ENCODE data around the gene EEF1B2.
"Not testable (repeated sequence)": the region's sequence is repeated elsewhere in the genome, so short reads cannot be mapped to it uniquely, and the experiment has no call there.

The EEF1B2 gene

DNA sequence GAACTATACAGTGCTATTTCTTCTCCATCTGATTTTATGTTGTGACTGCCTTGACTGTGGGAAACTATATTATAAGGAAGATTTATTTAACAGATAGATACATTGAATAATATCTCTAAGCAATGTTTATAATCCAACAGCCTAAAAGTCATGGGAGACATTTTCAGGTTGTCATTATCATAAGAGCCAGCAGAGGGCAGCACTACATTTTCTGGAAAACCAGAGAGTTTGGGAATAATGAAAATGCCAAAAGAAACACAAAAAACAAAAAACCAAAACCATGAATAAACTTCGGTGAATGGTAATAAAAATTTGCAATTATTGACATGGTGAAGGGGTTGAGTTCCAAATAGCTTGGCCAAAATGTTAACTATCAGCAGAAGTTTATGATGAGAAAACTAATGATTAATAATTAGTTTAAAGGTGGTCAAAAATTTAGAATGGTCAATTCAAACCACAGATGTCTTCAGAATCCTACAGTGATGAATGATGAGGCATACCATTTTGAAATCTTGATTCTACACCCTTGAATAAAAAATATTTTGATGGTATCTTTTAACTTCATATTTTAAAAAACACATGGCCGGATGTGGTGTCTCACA lies 4.7 kb downstream of the EEF1B2 start:
- DNase-seq (ENCODE audit: low read depth in 2 of 2, low spot score in 1 of 2), result no peak

DNA sequence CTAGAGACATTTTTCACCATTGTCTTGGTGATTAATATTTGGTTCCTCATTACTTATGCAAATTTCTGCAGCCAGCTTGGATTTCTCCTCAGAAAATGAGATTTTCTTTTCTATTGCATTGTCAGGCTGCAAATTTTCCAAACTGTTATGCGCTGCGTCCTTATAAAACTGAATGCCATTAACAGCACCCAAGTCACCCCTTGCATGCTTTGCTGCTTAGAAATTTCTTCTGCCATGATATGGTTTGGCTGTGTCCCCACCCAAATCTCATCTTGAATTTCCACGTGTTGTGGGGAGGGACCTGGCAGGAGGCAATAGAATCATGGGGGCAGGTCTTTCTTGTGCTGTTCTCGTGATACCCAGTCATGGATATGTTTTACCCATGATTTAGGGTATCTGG lies 8.5 kb downstream of the EEF1B2 start:
- DNase-seq (ENCODE audit: low read depth in 2 of 2, low spot score in 1 of 2), result not testable (repeated sequence)

DNA sequence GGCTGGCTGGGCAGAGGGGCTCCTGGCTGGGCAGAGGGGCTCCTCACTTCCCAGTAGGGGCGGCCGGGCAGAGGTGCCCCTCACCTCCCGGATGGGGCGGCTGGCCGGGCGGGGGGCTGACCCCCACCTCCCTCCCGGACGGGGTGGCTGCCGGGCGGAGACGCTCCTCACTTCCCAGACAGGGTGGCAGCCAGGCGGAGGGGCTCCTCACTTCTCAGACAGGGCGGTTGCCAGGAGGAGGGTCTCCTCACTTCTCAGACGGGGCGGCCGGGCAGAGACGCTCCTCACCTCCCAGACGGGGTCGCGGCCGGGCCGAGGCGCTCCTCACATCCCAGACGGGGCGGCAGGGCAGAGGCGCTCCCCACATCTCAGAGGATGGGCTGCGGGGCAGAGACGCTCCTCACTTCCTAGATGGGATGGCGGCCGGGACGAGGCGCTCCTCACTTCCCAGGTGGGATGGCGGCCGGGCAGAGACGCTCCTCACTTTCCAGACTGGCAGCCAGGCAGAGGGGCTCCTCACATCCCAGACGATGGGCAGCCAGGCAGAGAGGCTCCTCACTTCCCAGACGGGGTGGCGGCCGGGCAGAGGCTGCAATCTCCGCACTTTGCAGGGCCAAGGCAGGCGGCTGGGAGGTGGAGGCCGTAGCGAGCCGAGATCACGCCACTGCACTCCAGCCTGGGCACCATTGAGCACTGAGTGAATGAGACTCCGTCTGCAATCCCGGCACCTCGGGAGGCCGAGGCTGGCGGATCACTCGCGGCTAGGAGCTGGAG lies 12.1 kb downstream of the EEF1B2 start:
- DNase-seq (ENCODE audit: low read depth in 2 of 2, low spot score in 1 of 2), result not testable (repeated sequence)

DNA sequence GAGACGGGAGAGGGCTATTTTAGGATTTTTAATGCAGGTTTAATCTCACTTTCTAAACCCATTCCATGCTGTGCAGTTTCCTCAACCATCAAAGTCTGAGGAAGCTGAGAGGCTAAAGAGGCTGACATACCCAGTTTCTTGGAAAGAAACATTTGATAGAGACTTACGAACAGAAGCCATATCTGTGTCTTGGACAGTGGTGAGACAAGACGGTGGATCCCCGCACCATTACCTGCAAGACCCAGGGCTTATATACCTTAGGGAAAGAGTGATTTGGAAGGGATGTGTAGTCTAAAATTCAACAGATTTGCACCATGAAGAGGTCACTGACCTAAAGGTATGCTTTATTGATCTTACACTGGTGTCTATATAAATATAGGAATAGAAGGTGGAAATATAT lies 13.5 kb downstream of the EEF1B2 start:
- DNase-seq (ENCODE audit: low read depth in 2 of 2, low spot score in 1 of 2), result no peak

DNA sequence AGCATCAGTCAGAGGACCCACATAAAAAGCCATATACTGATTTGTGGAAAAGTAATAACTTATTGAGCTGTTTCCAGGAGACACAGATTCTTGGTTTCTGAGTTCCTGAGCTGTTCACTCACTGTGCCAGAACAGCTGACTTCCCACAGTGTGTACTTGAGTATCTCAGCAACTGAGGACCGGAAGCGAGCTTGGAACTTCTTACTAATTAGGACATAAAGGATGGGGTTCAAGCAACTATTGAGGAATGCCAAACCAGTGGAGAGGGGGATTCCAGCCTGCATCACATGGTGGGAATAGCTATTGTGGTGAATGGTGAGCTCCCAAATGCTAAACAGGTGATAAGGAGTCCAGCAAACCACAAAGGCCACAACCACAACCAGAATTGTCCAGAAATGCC lies 16.4 kb downstream of the EEF1B2 start:
- no peak for DNase-seq (ENCODE audit: low read depth in 2 of 2, low spot score in 1 of 2)

DNA sequence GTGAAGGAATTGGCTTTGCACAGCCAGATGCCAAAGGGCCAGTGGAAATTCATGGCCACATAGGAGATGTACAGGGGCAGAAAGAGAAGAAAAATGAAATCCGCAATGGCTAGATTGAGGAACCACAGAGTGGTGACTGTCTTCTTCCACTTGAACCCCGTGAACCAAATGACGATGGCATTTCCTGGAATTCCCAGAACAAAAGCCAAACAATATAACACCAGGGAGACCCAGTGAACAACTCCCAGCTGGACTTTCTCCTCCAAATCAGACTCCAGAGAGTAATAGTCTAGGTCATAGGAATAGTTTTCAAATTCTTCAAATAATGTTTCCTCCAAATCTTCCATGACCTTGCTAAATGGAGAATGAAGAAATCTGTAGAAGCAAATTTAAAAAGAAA lies 17.2 kb downstream of the EEF1B2 start:
- DNase-seq (ENCODE audit: low read depth in 2 of 2, low spot score in 1 of 2), result no peak

DNA sequence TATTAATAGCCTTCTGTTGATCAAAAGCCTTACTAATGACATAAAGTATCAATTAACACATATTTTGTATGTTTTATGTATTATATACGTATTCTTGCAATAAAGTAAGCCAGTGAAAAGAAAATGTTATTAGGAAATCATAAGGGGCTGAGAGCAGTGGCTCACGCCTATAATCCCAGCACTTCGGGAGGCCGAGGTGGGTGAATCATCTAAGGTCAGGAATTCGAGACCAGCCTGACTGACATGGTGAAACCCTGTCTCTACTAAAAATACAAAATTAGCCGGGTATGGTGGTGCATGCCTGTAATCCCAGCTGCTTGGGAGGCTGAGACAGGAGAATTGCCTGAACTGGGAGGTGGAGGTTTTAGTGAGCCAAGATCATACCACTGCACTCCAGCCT lies 21.8 kb downstream of the EEF1B2 start:
- not testable (repeated sequence) for DNase-seq (ENCODE audit: low read depth in 2 of 2, low spot score in 1 of 2)

DNA sequence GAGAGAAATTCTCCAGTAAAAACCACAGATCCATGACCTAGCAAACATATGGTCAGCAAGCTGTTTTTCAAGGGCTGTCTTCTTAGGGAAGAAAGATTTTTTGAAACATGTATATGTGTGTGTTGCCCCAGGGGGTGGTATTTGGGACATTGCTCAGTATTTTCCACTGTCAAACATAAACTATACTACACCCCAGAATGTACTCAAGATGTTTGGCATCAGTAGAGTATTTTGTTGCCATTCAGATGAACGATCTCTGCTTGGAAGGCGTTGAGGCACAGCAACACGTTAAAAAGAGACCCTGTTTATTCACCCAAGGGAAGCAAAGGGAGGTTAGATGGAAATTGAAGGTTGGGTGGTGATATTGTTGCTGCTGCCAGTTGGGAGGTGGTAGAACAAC lies 30.0 kb downstream of the EEF1B2 start:
- DNase-seq (ENCODE audit: low read depth in 2 of 2, low spot score in 1 of 2), result no peak

DNA sequence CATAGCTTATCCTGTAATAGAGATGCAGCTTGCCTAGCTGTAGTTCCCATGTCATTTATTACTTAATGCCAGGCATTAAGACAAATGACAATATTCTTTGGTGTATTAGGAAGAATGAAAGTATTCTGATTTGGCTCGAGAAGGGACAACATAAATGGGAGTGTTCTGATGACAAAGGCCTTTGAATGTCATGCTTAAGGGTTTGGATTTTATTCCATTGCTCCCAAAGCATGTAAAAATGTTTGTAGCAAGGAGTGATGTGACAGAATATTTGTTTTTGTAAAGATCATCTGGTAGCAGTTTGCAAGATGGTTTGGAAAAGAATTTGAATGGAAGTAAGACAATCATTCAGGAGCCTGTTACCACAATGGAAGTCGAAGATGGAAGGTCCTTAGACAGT lies 30.4 kb downstream of the EEF1B2 start:
- DNase-seq (ENCODE audit: low read depth in 2 of 2, low spot score in 1 of 2), result no peak

DNA sequence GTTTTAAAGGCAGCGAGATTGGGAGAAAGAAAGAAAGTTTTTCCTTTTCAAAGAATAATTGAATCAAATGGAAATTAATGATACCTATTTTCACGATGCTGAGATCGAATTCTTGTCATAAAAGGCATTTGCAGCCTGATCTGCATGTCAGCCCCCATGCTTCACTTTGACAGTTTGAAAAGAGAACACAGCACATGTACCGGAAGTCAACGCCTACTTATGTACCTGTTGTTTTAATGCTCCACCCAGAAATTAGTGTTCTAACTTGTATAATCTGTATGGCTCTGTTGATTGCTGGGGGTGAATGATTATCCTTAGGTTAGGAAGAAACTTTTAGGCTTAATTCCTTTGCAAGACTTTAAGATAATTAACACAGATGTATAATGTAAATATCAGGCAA lies 31.0 kb downstream of the EEF1B2 start:
- DNase-seq (ENCODE audit: low read depth in 2 of 2, low spot score in 1 of 2), result no peak

DNA sequence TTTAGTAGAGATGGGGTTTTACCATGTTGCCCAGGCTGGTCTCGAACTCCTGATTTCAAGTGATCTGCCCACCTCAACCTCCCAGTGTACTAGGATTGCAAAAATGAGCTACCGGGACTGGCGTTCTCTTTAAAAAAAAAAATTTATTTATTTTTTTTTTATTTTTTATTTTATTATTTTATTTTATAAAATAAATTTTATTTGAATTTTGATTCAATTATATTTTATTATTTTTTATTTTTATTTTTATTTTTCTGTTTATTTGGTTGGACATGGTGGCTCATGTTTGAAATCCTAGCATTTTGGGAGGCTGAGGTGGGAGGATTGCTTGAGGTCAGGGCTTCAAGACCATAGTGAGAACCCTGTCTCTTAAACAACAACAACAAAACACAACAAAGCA lies 32.5 kb downstream of the EEF1B2 start:
- DNase-seq (ENCODE audit: low read depth in 2 of 2, low spot score in 1 of 2), result no peak

DNA sequence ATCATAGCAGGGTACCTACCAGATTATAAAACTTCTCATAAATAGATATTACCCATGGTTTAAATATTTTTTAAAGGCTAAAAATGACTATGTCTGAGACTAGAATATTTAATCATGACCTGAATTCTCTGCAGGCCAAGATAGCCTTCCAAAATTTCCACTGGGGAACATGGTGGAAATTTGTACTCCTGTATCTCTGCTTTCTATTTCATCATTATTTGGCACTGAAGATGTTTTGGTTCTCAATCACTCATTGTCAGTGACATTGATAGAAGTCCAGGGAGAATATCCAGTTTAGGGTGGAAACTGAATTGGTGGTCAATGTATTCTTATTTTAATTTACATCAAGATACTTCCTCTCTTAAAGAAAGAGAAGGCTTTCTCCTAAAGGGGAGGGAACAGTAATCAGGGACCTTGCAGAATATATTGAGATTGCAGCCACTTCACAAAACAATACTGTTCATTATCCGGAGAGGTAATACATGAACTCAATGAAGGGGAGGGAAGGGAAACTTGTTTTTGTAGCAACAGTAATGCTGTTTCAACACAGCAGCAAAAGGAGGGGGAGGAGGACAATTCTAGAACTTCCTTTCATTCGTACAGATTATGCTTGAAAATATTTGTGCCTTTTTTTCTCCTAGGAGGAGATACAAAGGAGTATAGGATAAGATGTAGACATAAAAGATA lies 34.1 kb downstream of the EEF1B2 start:
- DNase-seq (ENCODE audit: low read depth in 2 of 2, low spot score in 1 of 2), result no peak

DNA sequence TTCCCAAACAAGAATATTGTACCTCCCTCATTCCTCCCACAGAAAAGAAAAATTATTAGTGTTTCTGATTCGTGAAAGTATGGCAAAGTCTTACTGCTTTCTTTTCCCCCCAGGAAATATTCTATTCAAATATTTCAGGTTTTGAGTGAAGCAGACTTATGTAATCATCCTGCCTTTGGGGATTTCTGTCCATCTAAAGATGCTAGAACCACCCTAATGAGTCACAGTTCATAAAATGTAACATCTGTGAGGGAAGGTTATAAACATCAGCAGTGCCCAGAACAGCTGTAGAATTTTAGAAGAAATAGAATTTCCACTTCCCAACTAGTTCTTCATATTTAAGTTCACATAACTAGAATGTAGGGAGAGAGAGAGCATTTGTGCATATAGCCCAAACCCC lies 39.0 kb downstream of the EEF1B2 start:
- DNase-seq (ENCODE audit: low read depth in 2 of 2, low spot score in 1 of 2), result no peak

DNA sequence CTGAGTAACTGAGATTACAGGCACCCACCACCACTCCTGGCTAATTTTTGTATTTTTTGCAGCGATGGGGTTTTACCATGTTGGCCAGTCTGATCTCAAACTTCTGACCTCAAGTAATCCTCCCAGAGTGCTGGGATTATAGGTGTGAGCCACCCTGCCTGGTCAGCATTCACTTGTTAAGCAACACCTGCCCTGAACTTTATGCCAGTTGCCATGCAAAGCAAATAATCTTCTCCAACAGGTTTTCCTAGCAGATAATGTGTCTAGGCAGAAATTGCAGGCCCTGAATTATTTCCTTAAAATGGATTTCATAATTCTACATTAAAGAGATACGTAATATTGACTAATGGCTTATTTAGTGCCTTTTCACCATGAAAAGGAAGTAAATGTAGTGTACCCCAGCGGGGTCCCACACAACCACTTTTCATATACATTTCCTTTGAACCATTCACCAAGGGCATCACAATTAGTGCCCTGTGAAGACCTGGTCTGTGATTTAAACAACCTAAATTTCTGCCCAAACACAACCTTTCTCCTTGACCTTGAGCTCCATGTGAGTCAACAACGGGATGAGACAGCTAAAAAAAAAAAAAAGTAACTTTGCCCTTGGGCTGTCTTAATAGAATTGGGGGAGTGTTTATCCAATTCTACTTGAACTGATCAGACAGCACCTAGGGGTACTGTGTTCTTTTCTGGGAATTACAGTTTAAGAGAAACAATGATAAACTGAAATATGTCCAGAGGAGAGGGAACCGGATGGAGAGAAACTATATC lies 41.6 kb downstream of the EEF1B2 start:
- no peak for DNase-seq (ENCODE audit: low read depth in 2 of 2, low spot score in 1 of 2)

DNA sequence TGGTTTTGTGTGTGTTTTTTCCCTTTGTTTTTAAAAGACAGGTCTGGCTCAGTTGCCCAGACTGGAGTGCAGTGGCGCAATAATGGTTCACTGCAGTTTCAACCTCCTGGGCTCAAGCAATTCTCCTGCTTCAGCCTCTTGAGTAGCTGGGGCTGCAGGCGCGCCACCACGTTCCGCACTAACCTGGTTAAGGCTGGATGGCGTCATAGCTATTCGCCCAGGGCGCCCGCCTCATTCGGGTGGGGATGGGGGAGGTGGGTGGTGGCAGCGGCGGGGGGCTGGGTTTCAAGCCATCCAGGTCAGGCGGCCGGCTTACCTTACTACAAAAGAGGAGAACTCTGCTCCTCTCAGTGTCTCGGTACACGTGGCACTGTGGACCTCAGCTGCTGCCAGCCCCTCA lies 42.8 kb downstream of the EEF1B2 start:
- no peak for DNase-seq (ENCODE audit: low read depth in 2 of 2, low spot score in 1 of 2)

DNA sequence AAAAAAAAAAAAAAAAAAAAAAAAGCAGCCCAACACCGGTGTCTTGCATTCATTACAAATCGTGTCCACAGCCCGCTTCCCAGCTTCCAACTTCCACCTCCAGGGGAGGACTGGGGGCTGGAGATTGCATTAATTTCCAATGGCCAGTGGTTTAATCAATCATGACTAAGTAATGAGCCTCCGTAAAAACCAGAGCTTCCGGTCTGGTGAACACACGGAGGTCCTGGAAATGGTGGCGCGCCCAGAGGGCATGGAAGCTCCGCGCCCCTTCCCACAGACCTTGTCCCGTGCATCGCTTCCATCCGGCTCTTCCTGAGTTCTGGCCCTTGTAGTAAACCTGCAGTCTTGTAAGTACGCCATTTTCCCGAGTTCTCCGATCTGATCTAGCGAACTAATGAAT lies 43.6 kb downstream of the EEF1B2 start:
- no peak for DNase-seq (ENCODE audit: low read depth in 2 of 2, low spot score in 1 of 2)

DNA sequence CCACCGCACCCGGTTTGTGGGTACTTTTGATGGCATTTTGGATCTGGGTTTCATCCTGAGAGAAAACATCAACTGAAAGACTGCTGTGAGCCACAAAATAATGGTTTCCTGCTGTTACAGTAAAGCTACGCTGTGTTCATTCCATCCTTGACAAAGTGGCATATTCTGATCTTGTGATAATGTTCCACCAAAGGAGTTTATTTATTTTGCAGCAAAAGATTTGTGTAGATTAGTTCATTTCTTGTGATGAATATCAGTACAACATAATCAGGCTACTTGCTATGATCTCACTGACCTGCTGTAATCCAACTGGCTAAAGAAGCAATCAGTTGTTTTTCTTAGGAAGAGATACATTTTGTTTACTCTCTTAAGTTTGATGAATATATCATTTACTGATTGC lies 45.0 kb downstream of the EEF1B2 start:
- no peak for DNase-seq (ENCODE audit: low read depth in 2 of 2, low spot score in 1 of 2)

DNA sequence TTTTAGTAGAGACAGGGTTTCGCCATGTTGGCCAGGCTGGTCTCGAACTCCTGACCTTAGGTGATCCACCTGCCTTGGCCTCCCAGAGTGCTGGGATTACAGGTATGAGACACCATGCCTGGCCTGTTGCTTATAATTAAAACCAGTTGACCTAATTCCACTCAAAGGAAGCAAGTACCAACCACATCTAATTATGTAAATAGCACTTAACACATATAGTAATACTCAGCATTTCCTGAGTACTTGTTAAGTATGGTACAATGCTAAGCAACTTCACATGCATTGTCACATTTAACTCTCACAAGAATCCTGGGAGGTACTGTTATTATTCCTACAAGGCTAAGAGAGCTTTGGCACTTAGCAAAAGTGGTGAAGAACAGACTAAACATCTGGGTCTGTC lies 47.6 kb downstream of the EEF1B2 start:
- not testable (repeated sequence) for DNase-seq (ENCODE audit: low read depth in 2 of 2, low spot score in 1 of 2)

DNA sequence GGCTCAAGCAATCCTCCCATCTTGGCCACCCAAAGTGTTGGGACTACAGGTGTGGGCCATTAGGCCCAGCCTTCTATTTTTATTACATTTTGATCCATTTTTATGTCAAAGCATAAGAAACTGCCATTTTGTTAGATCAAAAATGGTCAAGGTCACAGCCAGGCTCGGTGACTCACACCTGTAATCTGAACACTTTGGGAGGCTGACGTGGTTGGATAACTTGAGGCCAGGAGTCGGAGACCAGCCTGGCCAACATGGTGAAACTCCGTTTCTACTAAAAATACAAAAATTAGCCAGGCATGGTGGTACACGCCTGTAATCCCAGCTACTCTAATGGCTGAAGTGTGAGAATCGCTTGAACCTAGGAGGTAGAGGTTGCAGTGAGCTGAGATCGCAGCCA lies 49.2 kb downstream of the EEF1B2 start:
- no peak for DNase-seq (ENCODE audit: low read depth in 2 of 2, low spot score in 1 of 2)

DNA sequence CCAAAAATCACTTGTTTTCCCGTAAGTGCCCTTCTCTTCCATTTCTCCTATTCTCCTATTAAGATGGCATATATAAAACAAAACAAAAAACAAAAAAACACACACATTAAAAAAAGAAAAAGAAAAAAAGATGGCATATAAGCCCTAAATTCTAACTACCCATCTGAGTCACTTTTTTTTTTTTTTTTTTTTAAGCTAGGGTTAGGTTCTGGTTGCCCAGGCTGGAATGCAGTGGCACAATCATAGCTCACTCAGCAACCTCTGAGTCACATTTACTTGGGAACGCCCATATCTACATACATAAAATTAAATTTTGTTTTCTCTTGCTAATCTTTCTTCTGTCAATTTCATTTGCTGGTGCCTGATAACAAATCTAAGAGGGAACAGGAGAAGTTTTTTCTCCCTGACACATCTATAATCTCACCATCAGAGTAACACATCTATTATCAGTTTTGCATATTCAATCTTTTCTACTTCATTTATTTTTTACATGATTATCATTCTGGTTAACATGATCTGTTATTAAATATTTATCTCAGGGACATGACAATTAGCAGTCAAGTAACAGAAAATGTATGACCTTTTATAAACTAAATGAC lies 52.1 kb downstream of the EEF1B2 start:
- no peak for DNase-seq (ENCODE audit: low read depth in 2 of 2, low spot score in 1 of 2)
